Measurements from ENCODE around the gene DYRK2. TPM values are rescaled to one million over a fixed set of nuclear protein-coding genes. Genes with fewer than 3 reads are reported as not detected.

Gene DYRK2
- total RNA-seq, 4 donors from 2014 or later, result 68.5 to 89.1 (median 80.6) TPM

DNA sequence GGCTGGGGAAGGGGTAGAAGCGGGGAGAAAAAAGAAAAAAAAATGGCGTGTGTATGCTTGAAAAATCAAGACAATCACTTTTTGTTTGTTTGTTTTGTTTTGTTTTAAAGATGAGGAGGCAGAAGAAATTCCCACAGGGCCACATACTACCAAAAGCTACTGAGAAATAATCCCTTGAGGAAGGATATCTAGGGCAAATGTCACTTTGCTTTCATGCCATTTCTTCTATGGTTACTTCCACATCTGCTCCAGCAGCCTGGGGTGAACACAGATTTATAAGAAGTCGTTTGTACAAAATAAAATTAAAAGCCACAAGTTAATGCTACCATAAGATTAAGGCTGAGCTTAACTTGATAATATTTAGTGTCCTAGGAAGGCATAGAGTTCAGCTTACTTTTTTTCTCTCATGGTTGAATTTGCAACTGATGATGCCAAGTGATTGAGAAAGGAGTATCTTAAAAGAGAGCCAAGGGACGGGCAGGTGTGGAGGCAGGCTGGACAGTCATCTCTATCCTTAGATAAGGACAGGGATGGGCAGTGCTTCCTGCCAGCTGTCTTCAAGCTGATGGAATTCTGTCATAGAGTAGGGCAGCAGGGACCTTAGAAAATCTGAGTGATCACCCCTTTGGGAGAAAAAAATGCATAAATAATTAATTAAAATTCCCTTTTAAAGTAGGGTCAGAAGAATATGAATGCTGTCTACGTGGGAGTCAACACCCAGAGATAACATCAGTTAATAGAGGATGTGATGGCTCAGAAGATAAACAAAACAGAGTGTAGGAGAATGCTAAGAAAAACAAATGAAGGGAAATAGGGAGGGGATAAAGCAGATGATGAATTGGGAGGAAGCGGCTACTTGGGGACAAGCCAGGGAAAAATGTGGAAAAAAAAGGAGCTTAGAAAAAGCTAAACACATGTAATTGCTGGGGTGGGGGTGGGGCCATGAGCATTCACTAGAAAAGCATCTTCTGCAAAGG, 57.1 kb downstream of the DYRK2 start:
- Histone ChIP-seq H3K4me1 (peaks cover 0 to 14% (median 0%) of the 10 kb centered on the region in 4 donors), H3K36me3 (no peaks in the 10 kb centered on the region), H3K27me3 (no peaks in the 10 kb centered on the region), H3K27ac (no peak overlapping the region), H3K9me3 (no peaks in the 10 kb centered on the region), H3K4me3 (no peak overlapping the region)
- no peak for TF ChIP-seq POLR2A (IDR thresholded peaks at IDR 0.05)
- TF ChIP-seq, protein P1, sequence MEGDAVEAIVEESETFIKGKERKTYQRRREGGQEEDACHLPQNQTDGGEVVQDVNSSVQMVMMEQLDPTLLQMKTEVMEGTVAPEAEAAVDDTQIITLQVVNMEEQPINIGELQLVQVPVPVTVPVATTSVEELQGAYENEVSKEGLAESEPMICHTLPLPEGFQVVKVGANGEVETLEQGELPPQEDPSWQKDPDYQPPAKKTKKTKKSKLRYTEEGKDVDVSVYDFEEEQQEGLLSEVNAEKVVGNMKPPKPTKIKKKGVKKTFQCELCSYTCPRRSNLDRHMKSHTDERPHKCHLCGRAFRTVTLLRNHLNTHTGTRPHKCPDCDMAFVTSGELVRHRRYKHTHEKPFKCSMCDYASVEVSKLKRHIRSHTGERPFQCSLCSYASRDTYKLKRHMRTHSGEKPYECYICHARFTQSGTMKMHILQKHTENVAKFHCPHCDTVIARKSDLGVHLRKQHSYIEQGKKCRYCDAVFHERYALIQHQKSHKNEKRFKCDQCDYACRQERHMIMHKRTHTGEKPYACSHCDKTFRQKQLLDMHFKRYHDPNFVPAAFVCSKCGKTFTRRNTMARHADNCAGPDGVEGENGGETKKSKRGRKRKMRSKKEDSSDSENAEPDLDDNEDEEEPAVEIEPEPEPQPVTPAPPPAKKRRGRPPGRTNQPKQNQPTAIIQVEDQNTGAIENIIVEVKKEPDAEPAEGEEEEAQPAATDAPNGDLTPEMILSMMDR (IDR thresholded peaks at IDR 0.05), result no peak
- DNase-seq, result no peak

DNA sequence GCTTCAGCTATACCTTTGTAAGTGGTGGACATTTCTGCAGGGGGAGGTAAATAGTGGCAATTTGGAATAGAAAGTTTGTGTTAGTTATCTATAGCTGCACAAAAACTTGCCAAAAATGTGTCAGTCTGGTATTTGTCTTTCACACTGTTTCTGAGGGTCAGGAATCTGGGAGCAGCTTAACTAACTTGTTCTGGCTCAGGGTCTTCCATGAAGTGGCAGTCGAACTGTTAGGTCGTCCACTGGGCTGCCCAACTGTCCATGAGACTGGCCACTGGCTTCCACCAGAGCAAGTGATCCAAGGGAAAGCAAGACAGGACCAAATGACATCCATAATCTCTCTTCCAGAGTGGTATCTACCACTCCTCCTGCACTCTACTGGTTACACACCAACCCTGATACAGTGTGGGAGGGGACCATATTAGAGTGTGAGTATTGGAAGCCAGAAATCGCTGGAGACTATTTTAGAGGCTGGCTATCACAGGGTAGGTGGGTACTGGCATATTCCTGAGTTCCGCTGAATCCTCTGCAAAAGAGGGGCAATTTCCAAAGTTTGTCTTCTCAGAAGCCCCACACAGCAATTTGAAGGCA, 60.9 kb downstream of the DYRK2 start:
- no peak for TF ChIP-seq POLR2A (IDR thresholded peaks at IDR 0.05)
- TF ChIP-seq, protein P1 (IDR thresholded peaks at IDR 0.05), result no peak
- Histone ChIP-seq H3K9me3 (no peaks in the 10 kb centered on the region), H3K36me3 (no peaks in the 10 kb centered on the region), H3K27me3 (no peaks in the 10 kb centered on the region), H3K27ac (peak overlapping the region in 3 of 4 donors; percentile 52 to 90 (median 87)), H3K4me3 (peak overlapping the region in 1 of 4 donors; percentile 23), H3K4me1 (peaks cover 0 to 14% (median 0%) of the 10 kb centered on the region in 4 donors)
- DNase-seq, result no peak

DNA sequence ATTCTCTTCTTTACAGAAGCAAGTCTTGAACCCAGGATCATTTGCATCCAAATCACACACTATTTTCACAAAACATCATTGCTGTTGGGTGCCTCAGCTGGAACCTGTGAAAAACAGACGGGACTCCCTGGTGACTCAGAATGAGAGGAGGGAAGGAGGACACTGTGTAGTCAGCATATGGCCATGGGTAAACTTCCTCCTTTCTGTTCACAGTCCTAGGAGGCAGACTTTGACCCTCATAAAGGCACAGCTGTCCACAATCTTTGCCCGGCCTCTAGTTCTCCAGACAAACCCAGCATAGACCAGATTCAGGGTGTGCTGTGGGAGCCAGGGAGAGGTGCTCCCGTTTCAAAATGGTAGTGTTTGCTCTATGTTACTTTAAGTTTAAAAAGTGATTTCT, 62.0 kb downstream of the DYRK2 start:
- TF ChIP-seq, protein P1 (IDR thresholded peaks at IDR 0.05), result no peak
- TF ChIP-seq POLR2A (IDR thresholded peaks at IDR 0.05), result peak; percentile 36 to 44
- peaks cover 0 to 14% (median 0%) of the 10 kb centered on the region in 4 donors for H3K4me1 ChIP-seq
- H3K36me3 ChIP-seq, result no peaks in the 10 kb centered on the region
- peak overlapping the region in 2 of 4 donors; percentile 20 to 23 for H3K4me3 ChIP-seq
- peak overlapping the region in 3 of 4 donors; percentile 52 to 90 (median 87) for H3K27ac ChIP-seq
- no peaks in the 10 kb centered on the region for H3K9me3 ChIP-seq
- DNase-seq, result peak in 2 of 3 donors; percentile 65 to 84
- no peaks in the 10 kb centered on the region for H3K27me3 ChIP-seq

DNA sequence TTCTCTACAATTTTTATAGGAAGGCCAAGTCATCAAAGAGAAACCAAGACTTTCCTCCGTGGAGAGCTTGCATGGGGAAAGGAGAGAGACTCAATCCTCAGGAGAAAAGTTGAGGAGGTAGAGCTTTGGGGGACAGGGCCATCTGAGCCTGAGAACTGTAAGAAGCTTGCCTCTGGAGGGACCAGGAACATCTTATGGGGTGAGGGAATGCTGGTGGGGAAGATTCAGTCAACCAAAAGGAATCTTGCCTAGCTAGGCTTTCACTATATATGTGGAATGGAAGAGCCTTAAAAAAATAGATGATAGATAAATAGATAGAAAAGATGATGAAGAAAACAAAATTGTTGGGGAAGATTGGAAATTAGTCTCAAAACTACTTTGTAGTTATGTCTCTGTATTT, 63.5 kb downstream of the DYRK2 start:
- Histone ChIP-seq H3K4me1 (peaks cover 0 to 8% (median 0%) of the 10 kb centered on the region in 4 donors), H3K4me3 (no peak overlapping the region), H3K27me3 (no peaks in the 10 kb centered on the region), H3K36me3 (no peaks in the 10 kb centered on the region), H3K27ac (no peak overlapping the region), H3K9me3 (no peaks in the 10 kb centered on the region)
- no peak for TF ChIP-seq POLR2A (IDR thresholded peaks at IDR 0.05)
- no peak for DNase-seq

DNA sequence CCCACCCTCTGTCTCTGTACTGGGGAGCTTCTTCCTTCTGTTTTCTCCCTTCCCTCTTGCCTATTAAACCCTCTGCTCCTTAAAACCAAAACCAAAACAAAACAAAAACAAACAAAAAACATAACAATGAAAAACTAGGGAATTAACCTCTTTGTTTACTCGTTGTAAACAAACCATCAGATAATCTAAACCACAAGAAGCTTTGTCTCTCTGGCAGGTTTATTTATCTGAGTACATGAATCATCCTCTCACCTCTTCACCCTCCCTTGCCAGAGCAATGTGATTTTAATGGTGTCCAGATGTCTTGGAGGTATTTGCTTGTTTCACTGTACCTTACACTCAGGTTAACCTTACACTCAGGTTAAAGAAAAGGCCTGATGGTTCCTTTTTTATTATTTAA, 66.1 kb downstream of the DYRK2 start:
- Histone ChIP-seq H3K27ac (no peak overlapping the region), H3K36me3 (no peaks in the 10 kb centered on the region), H3K27me3 (no peaks in the 10 kb centered on the region), H3K4me3 (no peak overlapping the region), H3K9me3 (no peaks in the 10 kb centered on the region), H3K4me1 (peaks cover 0 to 8% (median 0%) of the 10 kb centered on the region in 4 donors)
- no peak for TF ChIP-seq POLR2A (IDR thresholded peaks at IDR 0.05)
- TF ChIP-seq, protein P1 (IDR thresholded peaks at IDR 0.05), result no peak
- DNase-seq, result no peak
